H9 (cell line): ENCODE data around the gene ABHD15. TPM values are rescaled to one million over a fixed set of nuclear protein-coding genes. Genes with fewer than 3 reads are reported as not detected.

Experiments used
- DNase-seq: peaks from one replicate; pipeline ENCODE4 v3.0.0-alpha.2; 2017
- H2AFZ ChIP-seq: one replicate; pipeline ENCODE4 v1.6.1; 2013; ENCODE audit warnings: mild to moderate bottlenecking, low read length, control low read depth, moderate library complexity
- H2AK5ac ChIP-seq: 2 replicates; pipeline ENCODE4 v1.6.1; 2013; ENCODE audit warnings: low read length, control low read depth, mixed read lengths; ENCODE audit not compliant: insufficient read length
- H2BK120ac ChIP-seq: one replicate; pipeline ENCODE4 v1.6.1; 2013; ENCODE audit warnings: low read depth, mild to moderate bottlenecking, low read length, control low read depth, inconsistent platforms; ENCODE audit not compliant: poor library complexity, severe bottlenecking
- H2BK12ac ChIP-seq: 2 replicates; pipeline ENCODE4 v1.6.1; 2013; ENCODE audit warnings: low read length, control low read depth, mixed read lengths, low read depth; ENCODE audit not compliant: insufficient read length
- H2BK15ac ChIP-seq: 2 replicates; pipeline ENCODE4 v1.6.1; 2013; ENCODE audit warnings: low read depth, low read length, control low read depth
- H2BK20ac ChIP-seq: one replicate; pipeline ENCODE4 v1.6.1; 2013; ENCODE audit warnings: low read depth, mild to moderate bottlenecking, low read length, control low read depth, inconsistent platforms; ENCODE audit not compliant: poor library complexity, severe bottlenecking
- H2BK5ac ChIP-seq: 2 replicates; pipeline ENCODE4 v1.6.1; 2013; ENCODE audit warnings: low read length, control low read depth, mixed read lengths; ENCODE audit not compliant: insufficient read length
- H3K14ac ChIP-seq: 2 replicates; pipeline ENCODE4 v1.6.1; 2013; ENCODE audit warnings: low read length, control low read depth; ENCODE audit not compliant: insufficient read depth
- H3K18ac ChIP-seq: 2 replicates; pipeline ENCODE4 v1.6.1; 2013; ENCODE audit warnings: low read depth, mild to moderate bottlenecking, mixed read lengths, low read length, control low read depth; ENCODE audit not compliant: insufficient read length
- H3K23ac ChIP-seq: 2 replicates; pipeline ENCODE4 v1.6.1; 2013; ENCODE audit warnings: low read length, control low read depth, mixed read lengths, low read depth; ENCODE audit not compliant: insufficient read length
- H3K23me2 ChIP-seq: 2 replicates; pipeline ENCODE4 v1.6.1; 2013; ENCODE audit warnings: low read depth, mild to moderate bottlenecking, mixed read lengths, low read length, control low read depth; ENCODE audit not compliant: insufficient read length, poor library complexity, severe bottlenecking
- H3K27ac ChIP-seq: 2 replicates; pipeline ENCODE4 v1.5.1; 2013; ENCODE audit warnings: low read length, control low read depth, mixed read lengths, low read depth; ENCODE audit not compliant: insufficient read length
- H3K27me3 ChIP-seq: 2 replicates; pipeline ENCODE4 v1.6.1; 2013; ENCODE audit warnings: low read length, control low read depth, inconsistent platforms; ENCODE audit not compliant: insufficient read depth
- H3K4ac ChIP-seq: 2 replicates; pipeline ENCODE4 v1.6.1; 2013; ENCODE audit warnings: low read depth, mild to moderate bottlenecking, control low read depth, inconsistent platforms, low read length, moderate library complexity
- H3K4me1 ChIP-seq: 2 replicates; pipeline ENCODE4 v1.6.1; 2013; ENCODE audit warnings: low read length, control low read depth, inconsistent platforms; ENCODE audit not compliant: insufficient read depth
- H3K4me2 ChIP-seq: 2 replicates; pipeline ENCODE4 v1.6.1; 2013; ENCODE audit warnings: low read length, control low read depth, mixed read lengths; ENCODE audit not compliant: insufficient read length, insufficient read depth
- H3K56ac ChIP-seq: 2 replicates; pipeline ENCODE4 v1.6.1; 2013; ENCODE audit warnings: low read depth, mild to moderate bottlenecking, mixed read lengths, low read length, control low read depth; ENCODE audit not compliant: insufficient read length
- H3K79me1 ChIP-seq: 2 replicates; pipeline ENCODE4 v1.6.1; 2013; ENCODE audit warnings: low read depth, mild to moderate bottlenecking, moderate library complexity, low read length, control low read depth, inconsistent platforms; ENCODE audit not compliant: insufficient read depth, poor library complexity, severe bottlenecking
- H3K79me2 ChIP-seq: 2 replicates; pipeline ENCODE4 v1.6.1; 2013; ENCODE audit warnings: low read length, control low read depth, inconsistent platforms; ENCODE audit not compliant: insufficient read depth
- H3K9ac ChIP-seq: 2 replicates; pipeline ENCODE4 v1.6.1; 2013; ENCODE audit warnings: low read length, control low read depth, mixed read lengths; ENCODE audit not compliant: insufficient read length; ENCODE audit errors: extremely low read depth
- H3K9me3 ChIP-seq: one replicate; pipeline ENCODE4 v1.6.1; 2013; ENCODE audit warnings: low read depth, low read length, inconsistent platforms; ENCODE audit not compliant: control insufficient read depth
- H3T11ph ChIP-seq: one replicate; pipeline ENCODE4 v1.6.1; 2013; ENCODE audit warnings: mild to moderate bottlenecking, low read length, control low read depth, inconsistent platforms
- H4K20me1 ChIP-seq: one replicate; pipeline ENCODE4 v1.6.1; 2013; ENCODE audit not compliant: control insufficient read depth, insufficient read length, insufficient read depth
- H4K5ac ChIP-seq: 2 replicates; pipeline ENCODE4 v1.6.1; 2013; ENCODE audit warnings: low read depth, mild to moderate bottlenecking, mixed read lengths, low read length, control low read depth; ENCODE audit not compliant: insufficient read length
- H4K8ac ChIP-seq: replicated peaks from 2 replicates; pipeline ENCODE4 v1.6.1; 2013; ENCODE audit warnings: low read length, control low read depth, mixed read lengths, low read depth; ENCODE audit not compliant: insufficient read length
- H4K91ac ChIP-seq: 2 replicates; pipeline ENCODE4 v1.6.1; 2013; ENCODE audit warnings: low read depth, mild to moderate bottlenecking, moderate library complexity, mixed read lengths, low read length, control low read depth; ENCODE audit not compliant: insufficient read length
- H3K27ac Mint-ChIP-seq, 3 experiments: 2 replicates in 2 of 3; 3 replicates in 1 of 3; pipeline ENCODE4 v1.8.0; 2020 to 2021; ENCODE audit warnings: mixed read lengths in 3 of 3, mild to moderate bottlenecking in 1 of 3, moderate library complexity in 1 of 3
- H3K27me3 Mint-ChIP-seq: 2 replicates; pipeline ENCODE4 v1.8.0; 2021; ENCODE audit warnings: low read depth, mild to moderate bottlenecking, moderate library complexity, mixed read lengths
- H3K36me3 Mint-ChIP-seq, 3 experiments: 2 replicates in 2 of 3; 3 replicates in 1 of 3; pipeline ENCODE4 v1.8.0; 2020 to 2021; ENCODE audit warnings: low read depth in 3 of 3, mixed read lengths in 3 of 3; ENCODE audit not compliant: insufficient read depth in 1 of 3
- H3K4me1 Mint-ChIP-seq, 2 experiments: 2 replicates each; pipeline ENCODE4 v1.8.0; 2020; ENCODE audit warnings: mixed read lengths in 2 of 2
- H3K4me3 Mint-ChIP-seq, 2 experiments: 2 replicates in 1 of 2; 3 replicates in 1 of 2; pipeline ENCODE4 v1.8.0; 2020 to 2021; ENCODE audit warnings: mild to moderate bottlenecking in 2 of 2, mixed read lengths in 2 of 2, moderate library complexity in 1 of 2
- H3K9me3 Mint-ChIP-seq, 2 experiments: 2 replicates in 1 of 2; 3 replicates in 1 of 2; pipeline ENCODE4 v1.8.0; 2020; ENCODE audit warnings: mild to moderate bottlenecking in 2 of 2, mixed read lengths in 2 of 2, moderate library complexity in 1 of 2
- CTCF ChIP-seq: fragments of 200-600 bp; sonication (generic); conservative IDR thresholded peaks from 3 replicates; pipeline ENCODE4 v1.8.0; 2021; ENCODE audit warnings: antibody characterized with exemption, mild to moderate bottlenecking
- WGBS: extraction: QIAGEN DNeasy Blood & Tissue Kit; methylation state at CpG from one replicate; pipeline ENCODE4 v1.1.7; 2013; ENCODE audit warnings: missing lambda C conversion rate, low lambda C conversion rate, mixed read lengths; ENCODE audit not compliant: insufficient read length; ENCODE audit errors: extremely low coverage; 5-methylcytosine and 5-hydroxymethylcytosine counted together
- total RNA-seq: library from RNA; stranded (reverse); gene quantifications from 2 replicates; pipeline ENCODE4 v1.2.1, GENCODE V29; 2021

Gene ABHD15
- total RNA-seq, 1 experiment from 2014 or later = 2.5 TPM

GRCh38 chr17:29557085-29557738 is 9.6 kb downstream of the ABHD15 start:
- Histone ChIP-seq H4K5ac (no peak overlapping the region), H3K4ac (no peak overlapping the region), H3K4me1 (no peaks in the 10 kb centered on the region), H2BK12ac (no peak overlapping the region), H3K9ac (no peak overlapping the region), H2AK5ac (no peak overlapping the region), H4K91ac (no peak overlapping the region), H3K27ac (no peak overlapping the region), H3K23me2 (no peaks in the 10 kb centered on the region), H3K4me2 (no peak overlapping the region), H3K9me3 (no peaks in the 10 kb centered on the region), H2BK20ac (no peak overlapping the region), H4K20me1 (no peaks in the 10 kb centered on the region), H2BK5ac (no peak overlapping the region), H2BK120ac (no peak overlapping the region), H2AFZ (no peak overlapping the region), H3K56ac (no peak overlapping the region), H3K27me3 (no peaks in the 10 kb centered on the region), H3K23ac (no peak overlapping the region), H4K8ac (no peak overlapping the region), H2BK15ac (no peak overlapping the region), H3T11ph (no peak overlapping the region), H3K14ac (no peak overlapping the region), H3K18ac (no peak overlapping the region), H3K79me1 (no peaks in the 10 kb centered on the region), H3K79me2 (no peaks in the 10 kb centered on the region)
- no peak for DNase-seq
- no CpG with 5 or more reads among the region's 1 CpG for WGBS
- Mint-ChIP-seq H3K4me1 (no peaks in the 10 kb centered on the region), H3K27me3 (peaks cover 9% of the 10 kb centered on the region), H3K9me3 (no peaks in the 10 kb centered on the region), H3K36me3 (no peaks in the 10 kb centered on the region), H3K27ac (no peak overlapping the region), H3K4me3 (peak overlapping the region in 1 of 2 experiments; percentile 9; a peak in 1 of 5 replicates)
- no peak for TF ChIP-seq CTCF
